Panc1 (cell line): ENCODE measurements around the gene CEP135. TPM values are rescaled to one million over a fixed set of nuclear protein-coding genes. Genes with fewer than 3 reads are reported as not detected.

ENCODE experiments used
- ATAC-seq: fragments of 200-7000 bp; cut with Tn5 transposase; 2 replicates; pipeline ENCODE4 v1.9.1; 2020; ENCODE audit warnings: mild to moderate bottlenecking, moderate library complexity
- BruUV-seq: library from RNA; stranded (reverse); fragments of 400-500 nt; replicated peaks from 2 replicates; lab custom pipeline; 2021; lab: Mats Ljungman, UMichigan
- CTCF ChIA-PET: fragments of 300-600 bp; sonication (Branson Sonifier 250); formaldehyde crosslinking; loops from one replicate; lab custom pipeline; 2022; ENCODE audit warnings: antibody characterized with exemption; lab: Charles Lee
- POLR2A ChIA-PET: fragments of 300-600 bp; sonication (Branson Sonifier 250); formaldehyde crosslinking; loops from one replicate; lab custom pipeline; 2022; ENCODE audit warnings: antibody characterized with exemption; lab: Charles Lee
- DNase-seq: peaks from one replicate; pipeline ENCODE4 v3.0.0-alpha.2; 2010; ENCODE audit warnings: low read depth, low spot score
- H3K27ac ChIP-seq: 2 replicates; pipeline ENCODE4 v1.5.1; 2011; ENCODE audit warnings: mild to moderate bottlenecking, low read length, inconsistent platforms
- H3K27me3 ChIP-seq: fragments of 200-500 bp; sonication (Bioruptor generic); 2 replicates; pipeline ENCODE4 v1.6.0; 2014; ENCODE audit warnings: low read length, inconsistent platforms; ENCODE audit not compliant: control insufficient read depth, insufficient read depth
- H3K36me3 ChIP-seq: fragments of 200-500 bp; sonication (Bioruptor generic); 2 replicates; pipeline ENCODE4 v1.5.1; 2014; ENCODE audit warnings: inconsistent platforms, mild to moderate bottlenecking, low read length, moderate library complexity; ENCODE audit not compliant: control insufficient read depth, insufficient read depth
- H3K4me1 ChIP-seq: 2 replicates; pipeline ENCODE4 v1.5.1; 2011; ENCODE audit warnings: inconsistent platforms, mild to moderate bottlenecking, low read length, moderate library complexity; ENCODE audit not compliant: control insufficient read depth, insufficient read depth
- H3K4me3 ChIP-seq, 2 experiments: 2 replicates each; pipeline ENCODE4 v1.5.1; 2011 to 2012; ENCODE audit warnings: low read depth in 2 of 2, low read length in 2 of 2, mild to moderate bottlenecking in 2 of 2, inconsistent platforms in 1 of 2, moderate library complexity in 1 of 2
- H3K9me3 ChIP-seq: fragments of 200-500 bp; sonication (Bioruptor generic); 2 replicates; pipeline ENCODE4 v1.5.1; 2014; ENCODE audit warnings: low read depth, mild to moderate bottlenecking, inconsistent platforms, low read length, moderate library complexity; ENCODE audit not compliant: control insufficient read depth, insufficient read depth
- CTCF ChIP-seq: fragments of 450-650 bp; IDR thresholded peaks from 2 replicates; pipeline ENCODE4 v1.5.1; 2017; ENCODE audit warnings: mild to moderate bottlenecking
- POLR2AphosphoS5 ChIP-seq: IDR thresholded peaks from 2 replicates; pipeline ENCODE4 v1.6.1; 2012; ENCODE audit warnings: mild to moderate bottlenecking, low read depth, low read length, moderate library complexity
- REST ChIP-seq, 2 experiments: IDR thresholded peaks; 2 replicates each; pipeline ENCODE4 v1.6.1; 2011 to 2012; ENCODE audit warnings: low read depth in 2 of 2, control low read depth in 1 of 2, low read length in 1 of 2, mild to moderate bottlenecking in 1 of 2, moderate library complexity in 1 of 2; ENCODE audit not compliant: insufficient read depth in 1 of 2
- SIN3A ChIP-seq: IDR thresholded peaks from 2 replicates; pipeline ENCODE4 v1.6.1; 2012; ENCODE audit warnings: low read depth, mild to moderate bottlenecking, low read length, moderate library complexity, borderline replicate concordance; ENCODE audit not compliant: insufficient read depth
- TCF7L2 ChIP-seq: IDR thresholded peaks from 2 replicates; pipeline ENCODE4 v1.6.1; 2011; ENCODE audit warnings: mild to moderate bottlenecking, low read depth, low read length, inconsistent platforms
- in situ Hi-C: cut with HindIII; loops from 2 replicates; pipeline ENCODE4 v1.10.0; 2016; ENCODE audit warnings: low sequenced_read_pairs, low pct_unique_long_range_greater_than_20kb
- intact Hi-C: fragments of 100-400 bp; cut with micrococcal nuclease; formaldehyde crosslinking; loops from one replicate; pipeline ENCODE4 v1.10.0; 2022; ENCODE audit not compliant: unreplicated experiment
- total RNA-seq: library from RNA; stranded (reverse); gene quantifications from one replicate; pipeline ENCODE4 v1.2.1, GENCODE V29; 2021; ENCODE audit not compliant: unreplicated experiment

The CEP135 gene
- total RNA-seq, 1 experiment from 2014 or later = 9.5 TPM

GRCh38 chr4:55910140-55910539 is 38.6 kb upstream of the CEP135 start:
- POLR2A ChIA-PET = no interaction called here
- in situ Hi-C loops = no loop called here
- H3K4me3 ChIP-seq = no peak overlapping the region
- BruUV-seq = no TSS peak
- CTCF ChIA-PET = no interaction called here
- no peaks in the 10 kb centered on the region for H3K4me1 ChIP-seq
- no peak for DNase-seq
- no peaks in the 10 kb centered on the region; the same call in 1 of the 2 replicates for H3K36me3 ChIP-seq
- TF ChIP-seq REST (IDR thresholded peaks at IDR 0.05; ENCODE audit: insufficient read depth in 1 of 2, low read depth in 2 of 2, low read length in 1 of 2) = no peak
- TF ChIP-seq SIN3A = no peak
- no peak for TF ChIP-seq POLR2AphosphoS5
- TF ChIP-seq CTCF = no peak
- TF ChIP-seq TCF7L2 = no peak
- no peaks in the 10 kb centered on the region for H3K27me3 ChIP-seq
- no peak overlapping the region for H3K27ac ChIP-seq
- intact Hi-C loops = no loop called here
- no peaks in the 10 kb centered on the region for H3K9me3 ChIP-seq
- ATAC-seq = no peak

GRCh38 chr4:55912249-55912648 is 36.5 kb upstream of the CEP135 start:
- ChIA-PET CTCF (no interaction called here), POLR2A (no interaction called here)
- H3K27me3 ChIP-seq = no peaks in the 10 kb centered on the region
- DNase-seq = no peak
- H3K9me3 ChIP-seq = no peaks in the 10 kb centered on the region
- no peaks in the 10 kb centered on the region for H3K4me1 ChIP-seq
- no peak for ATAC-seq
- BruUV-seq = no TSS peak
- in situ Hi-C loops = no loop called here
- intact Hi-C loops = no loop called here
- H3K4me3 ChIP-seq = no peak overlapping the region
- H3K27ac ChIP-seq = no peak overlapping the region
- no peaks in the 10 kb centered on the region for H3K36me3 ChIP-seq
- no peak for TF ChIP-seq CTCF
- no peak for TF ChIP-seq POLR2AphosphoS5
- TF ChIP-seq SIN3A = no peak
- no peak for TF ChIP-seq TCF7L2
- TF ChIP-seq REST (IDR thresholded peaks at IDR 0.05; ENCODE audit: insufficient read depth in 1 of 2, low read depth in 2 of 2, low read length in 1 of 2) = no peak
